ENCODE measurements around the gene NIP7.

DNA sequence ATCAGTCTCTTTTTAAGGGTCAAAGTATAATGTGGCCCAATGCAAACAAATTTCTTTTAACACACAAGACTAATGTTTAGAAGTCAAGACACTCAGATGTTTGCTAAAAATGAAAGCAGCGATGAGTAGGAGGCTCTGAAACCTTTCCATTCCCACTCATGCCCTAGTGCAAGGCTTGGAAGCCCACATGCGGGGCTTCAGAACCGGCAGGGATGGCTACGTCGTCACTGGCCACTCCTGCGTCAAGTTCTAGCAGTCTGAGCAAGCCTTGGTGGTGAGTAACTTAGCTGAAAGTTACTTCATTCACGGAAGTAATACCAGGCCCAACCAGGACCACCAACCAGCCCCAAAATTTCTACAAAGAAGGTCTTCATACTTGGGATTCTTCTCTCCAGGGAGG lies 26.9 kb downstream of the NIP7 start:
- TF ChIP-seq POLR2AphosphoS5 (IDR thresholded peaks at IDR 0.05; ENCODE audit: low read depth, low read length) = no peak
- no peak for TF ChIP-seq TAF1 (IDR thresholded peaks at IDR 0.05; ENCODE audit: borderline replicate concordance, insufficient read depth, low read length)
- TF ChIP-seq, protein P1, sequence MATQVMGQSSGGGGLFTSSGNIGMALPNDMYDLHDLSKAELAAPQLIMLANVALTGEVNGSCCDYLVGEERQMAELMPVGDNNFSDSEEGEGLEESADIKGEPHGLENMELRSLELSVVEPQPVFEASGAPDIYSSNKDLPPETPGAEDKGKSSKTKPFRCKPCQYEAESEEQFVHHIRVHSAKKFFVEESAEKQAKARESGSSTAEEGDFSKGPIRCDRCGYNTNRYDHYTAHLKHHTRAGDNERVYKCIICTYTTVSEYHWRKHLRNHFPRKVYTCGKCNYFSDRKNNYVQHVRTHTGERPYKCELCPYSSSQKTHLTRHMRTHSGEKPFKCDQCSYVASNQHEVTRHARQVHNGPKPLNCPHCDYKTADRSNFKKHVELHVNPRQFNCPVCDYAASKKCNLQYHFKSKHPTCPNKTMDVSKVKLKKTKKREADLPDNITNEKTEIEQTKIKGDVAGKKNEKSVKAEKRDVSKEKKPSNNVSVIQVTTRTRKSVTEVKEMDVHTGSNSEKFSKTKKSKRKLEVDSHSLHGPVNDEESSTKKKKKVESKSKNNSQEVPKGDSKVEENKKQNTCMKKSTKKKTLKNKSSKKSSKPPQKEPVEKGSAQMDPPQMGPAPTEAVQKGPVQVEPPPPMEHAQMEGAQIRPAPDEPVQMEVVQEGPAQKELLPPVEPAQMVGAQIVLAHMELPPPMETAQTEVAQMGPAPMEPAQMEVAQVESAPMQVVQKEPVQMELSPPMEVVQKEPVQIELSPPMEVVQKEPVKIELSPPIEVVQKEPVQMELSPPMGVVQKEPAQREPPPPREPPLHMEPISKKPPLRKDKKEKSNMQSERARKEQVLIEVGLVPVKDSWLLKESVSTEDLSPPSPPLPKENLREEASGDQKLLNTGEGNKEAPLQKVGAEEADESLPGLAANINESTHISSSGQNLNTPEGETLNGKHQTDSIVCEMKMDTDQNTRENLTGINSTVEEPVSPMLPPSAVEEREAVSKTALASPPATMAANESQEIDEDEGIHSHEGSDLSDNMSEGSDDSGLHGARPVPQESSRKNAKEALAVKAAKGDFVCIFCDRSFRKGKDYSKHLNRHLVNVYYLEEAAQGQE (IDR thresholded peaks at IDR 0.05; ENCODE audit: insufficient read depth in 1 of 2, low read depth in 2 of 2, low read length in 2 of 2) = no peak
- no peak for TF ChIP-seq FOXP2 (optimal IDR thresholded peaks at IDR 0.05; ENCODE audit: borderline replicate concordance, extremely low read depth, extremely low read length, insufficient read depth)
- TF ChIP-seq SIN3A (IDR thresholded peaks at IDR 0.05; ENCODE audit: borderline replicate concordance, insufficient read depth, low read length) = no peak

Data from PFSK-1 (cell line).